ENCODE data around the gene DUOX2. TPM values are rescaled to one million over a fixed set of nuclear protein-coding genes. Genes with fewer than 3 reads are reported as not detected.

The DUOX2 gene
- total and polyA plus RNA-seq, 2 of the 8 experiments (the other 6 are each of a cell fraction or from before 2014, with no cell fraction given), result 0.08 TPM; not detected in 1

DNA sequence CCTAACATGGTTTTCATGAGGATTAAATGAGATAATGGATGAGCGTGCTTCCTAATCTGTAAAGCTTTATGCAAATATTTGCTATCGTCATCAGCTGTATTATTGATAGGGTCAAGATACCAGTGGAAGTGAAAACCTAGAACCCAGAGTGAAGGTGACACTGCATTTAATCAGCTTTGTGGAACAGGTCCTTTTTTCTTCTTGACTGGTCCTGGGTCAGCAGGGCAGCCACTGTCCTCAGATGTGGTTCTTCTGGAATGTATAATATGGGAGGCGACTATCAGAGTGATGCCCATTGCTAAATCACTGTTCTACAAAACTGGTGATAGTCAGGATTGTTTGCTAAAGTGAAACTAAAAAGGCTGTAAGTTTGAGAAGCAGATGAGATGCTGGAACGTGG is 49.6 kb downstream of the DUOX2 start:
- DNase-seq (ENCODE audit: low read depth in 1 of 2, low spot score in 2 of 2) (no peak), FAIRE-seq (no peak)
- no peak overlapping the region for H4K5ac ChIP-seq (ENCODE audit: insufficient read length, low read depth, low read length)
- H3K14ac ChIP-seq (ENCODE audit: insufficient read length), result no peak overlapping the region
- H2AFZ ChIP-seq (ENCODE audit: low read length), result no peak overlapping the region
- H3K4ac ChIP-seq (replicated peaks; ENCODE audit: insufficient read length, low read depth, low read length), result no peak overlapping the region
- H3K79me1 ChIP-seq (ENCODE audit: low read depth, low read length), result no peaks in the 10 kb centered on the region
- H2AK5ac ChIP-seq (ENCODE audit: low read depth, low read length), result no peak overlapping the region
- H2BK12ac ChIP-seq (ENCODE audit: low read depth, low read length), result no peak overlapping the region
- no peak overlapping the region for H2BK15ac ChIP-seq (ENCODE audit: low read length)
- H2BK20ac ChIP-seq (ENCODE audit: low read length), result no peak overlapping the region
- no peak overlapping the region for H4K8ac ChIP-seq (ENCODE audit: extremely low read depth, insufficient read depth, low read length)
- no peak overlapping the region for H3K9ac ChIP-seq (replicated peaks in 1 of 4; ENCODE audit: extremely low read depth in 1 of 4, low read depth in 3 of 4, low read length in 3 of 4)
- H3K23ac ChIP-seq (ENCODE audit: insufficient read length), result no peak overlapping the region
- peaks cover 0 to 21% (median 2%) of the 10 kb centered on the region in 4 experiments; a peak in 5 of 8 replicates for H3K36me3 ChIP-seq (ENCODE audit: control insufficient read depth in 2 of 4, insufficient read depth in 4 of 4, low read length in 3 of 4)
- H3K18ac ChIP-seq (ENCODE audit: extremely low read depth, low read length), result no peak overlapping the region
- H2BK120ac ChIP-seq (replicated peaks; ENCODE audit: low read depth, low read length), result no peak overlapping the region
- 94% methylated on average over 4 of the region's 4 CpGs; no CpG with 5 or more reads in 1 of the 2 experiments for WGBS, 2 experiments (ENCODE audit: extremely low coverage in 1 of 2, insufficient coverage in 1 of 2, insufficient read length in 1 of 2, insufficient replicate concordance in 2 of 2, low coverage in 1 of 2, low lambda C conversion rate in 2 of 2, missing lambda C conversion rate in 1 of 2)
- no peaks in the 10 kb centered on the region for H3K9me3 ChIP-seq (ENCODE audit: insufficient read depth in 2 of 2, low read depth in 1 of 2, low read length in 1 of 2)
- H3K4me2 ChIP-seq (ENCODE audit: insufficient read depth in 1 of 2, low read depth in 2 of 2, low read length in 2 of 2), result no peak overlapping the region
- no peaks in the 10 kb centered on the region for H4K20me1 ChIP-seq (replicated peaks in 1 of 2; ENCODE audit: control insufficient read depth in 1 of 2, insufficient read depth in 2 of 2, low read length in 2 of 2)
- no peak for TF ChIP-seq CREB1 (IDR thresholded peaks at IDR 0.05)
- no peak for TF ChIP-seq EZH2 (IDR thresholded peaks at IDR 0.05; ENCODE audit: low read depth, low read length, severe bottlenecking)
- no peak for TF ChIP-seq GTF2F1 (IDR thresholded peaks at IDR 0.05; ENCODE audit: borderline replicate concordance, low read depth, low read length)
- no peak for TF ChIP-seq CHD1 (IDR thresholded peaks at IDR 0.05; ENCODE audit: low read depth, low read length)
- TF ChIP-seq JUN (IDR thresholded peaks at IDR 0.05; ENCODE audit: low read depth, low read length), result no peak
- no peak for TF ChIP-seq NANOG (IDR thresholded peaks at IDR 0.05; ENCODE audit: insufficient read depth, low read depth, low read length, poor library complexity, severe bottlenecking)
- no peak for TF ChIP-seq GABPA (IDR thresholded peaks at IDR 0.05; ENCODE audit: borderline replicate concordance, insufficient read depth, low read length)
- no peak for TF ChIP-seq SP4 (IDR thresholded peaks at IDR 0.05; ENCODE audit: low read length)
- TF ChIP-seq POLR2A (IDR thresholded peaks at IDR 0.05; ENCODE audit: control extremely low read depth in 1 of 2, low read depth in 2 of 2, low read length in 2 of 2), result no peak
- TF ChIP-seq POLR2AphosphoS5 (IDR thresholded peaks at IDR 0.05; ENCODE audit: low read depth, low read length), result no peak
- no peaks in the 10 kb centered on the region for H3K4me1 ChIP-seq (replicated peaks in 1 of 4; ENCODE audit: control insufficient read depth in 3 of 4, insufficient read depth in 4 of 4, low read length in 3 of 4)
- ChIA-PET POLR2A (ENCODE audit: partially characterized antibody) (no interaction called here), CTCF (ENCODE audit: partially characterized antibody) (no interaction called here)
- no peaks in the 10 kb centered on the region for H3K79me2 ChIP-seq (ENCODE audit: control insufficient read depth in 1 of 2, insufficient read depth in 2 of 2, low read length in 2 of 2)
- no peak overlapping the region for H4K91ac ChIP-seq (replicated peaks; ENCODE audit: insufficient read length, low read length)
- no peaks in the 10 kb centered on the region for H3K27me3 ChIP-seq (replicated peaks in 1 of 4; ENCODE audit: control insufficient read depth in 3 of 4, extremely low read depth in 1 of 4, insufficient read depth in 3 of 4, low read length in 3 of 4)
- H3K4me3 ChIP-seq (ENCODE audit: extremely low read depth in 1 of 4, insufficient read depth in 2 of 4, low read depth in 3 of 4, low read length in 4 of 4), result no peak overlapping the region
- H3K56ac ChIP-seq (replicated peaks; ENCODE audit: insufficient read length, low read depth, low read length), result no peak overlapping the region
- H3K27ac ChIP-seq (ENCODE audit: low read depth, low read length), result no peak overlapping the region
- H3K23me2 ChIP-seq (ENCODE audit: low read depth, low read length), result no peaks in the 10 kb centered on the region
- no peak overlapping the region for H2BK5ac ChIP-seq (ENCODE audit: low read depth, low read length)
